SU-DHL-6 (cell line): ENCODE data around the gene ZNF202.

Experiments used
- CTCF ChIP-seq: fragments of 200-600 bp; sonication (generic); IDR thresholded peaks from one replicate; pipeline ENCODE4 v1.5.1; 2017; ENCODE audit warnings: antibody characterized with exemption, mild to moderate bottlenecking, low read length, moderate library complexity; ENCODE audit not compliant: insufficient read depth, poor library complexity, severe bottlenecking
- EZH2phosphoT487 ChIP-seq: fragments of 200-600 bp; sonication (generic), shearing (Covaris generic); conservative IDR thresholded peaks from 2 replicates; pipeline ENCODE4 v1.6.1; 2018; ENCODE audit warnings: mild to moderate bottlenecking, antibody characterized with exemption, low read length, moderate library complexity, mixed read lengths

- TF ChIP-seq CTCF = no peak
- no peak for TF ChIP-seq EZH2phosphoT487
Measured at GRCh38 chr11:123683428-123684170, 57.9 kb downstream of the ZNF202 start.
